ENCODE data around the gene SLC6A7. TPM values are rescaled to one million over a fixed set of nuclear protein-coding genes. Genes with fewer than 3 reads are reported as not detected.

Gene SLC6A7
- polyA plus RNA-seq, 1 of the 3 experiments (the other 2 are of a cell fraction), result not detected

GRCh38 chr5:150168864-150169263 is 21.0 kb upstream of the SLC6A7 start:
- no peaks in the 10 kb centered on the region for H3F3A ChIP-seq (replicated peaks; ENCODE audit: insufficient read depth)
- H3K4me1 ChIP-seq (ENCODE audit: control insufficient read depth in 1 of 2, insufficient read depth in 2 of 2, low read depth in 1 of 2, low read length in 1 of 2), result peaks cover 0 to 19% of the 10 kb centered on the region in 2 experiments; a peak in 1 of 4 replicates
- H3K79me2 ChIP-seq (ENCODE audit: insufficient read depth), result no peaks in the 10 kb centered on the region
- H3K27ac ChIP-seq (ENCODE audit: low read depth in 2 of 2, low read length in 1 of 2), result no peak overlapping the region
- TF ChIP-seq GATA2 (CRISPR knock-in tag; IDR thresholded peaks at IDR 0.05), result no peak
- TF ChIP-seq TCF12 (IDR thresholded peaks at IDR 0.05), result no peak
- TF ChIP-seq CTCF (IDR thresholded peaks at IDR 0.05), result no peak
- TF ChIP-seq YY1 (IDR thresholded peaks at IDR 0.05; ENCODE audit: low read depth), result no peak
- no peak for TF ChIP-seq NRF1 (IDR thresholded peaks at IDR 0.05; ENCODE audit: low read depth, low read length)
- no peak for TF ChIP-seq RCOR1 (IDR thresholded peaks at IDR 0.05; ENCODE audit: low read length)
- H3K9ac ChIP-seq, result no peak overlapping the region
- 48% methylated on average over 3 of the region's 3 CpGs for WGBS (ENCODE audit: low lambda C conversion rate)
- no peak overlapping the region for H2AFZ ChIP-seq (ENCODE audit: low read depth)
- POLR2A ChIA-PET, result no interaction called here
- no peak overlapping the region for H3K4me3 ChIP-seq (ENCODE audit: low read depth in 2 of 2, low read length in 1 of 2)
- no peaks in the 10 kb centered on the region for H3K27me3 ChIP-seq (ENCODE audit: insufficient read depth)
- CTCF ChIA-PET, result interaction anchor here (0.6 to 2.1 kb wide), 14 partner anchors 9 to 267 kb away, joined by 3 to 8 read pairs (median 4); no protein-coding TSS in a partner anchor
- DNase-seq, result no peak
- H4K20me1 ChIP-seq (ENCODE audit: insufficient read depth), result no peaks in the 10 kb centered on the region
- H3K36me3 ChIP-seq (replicated peaks in 1 of 2; ENCODE audit: control insufficient read depth in 1 of 2, insufficient read depth in 2 of 2, low read length in 1 of 2), result no peaks in the 10 kb centered on the region
- no peaks in the 10 kb centered on the region for H3K9me3 ChIP-seq
- H3K9me2 ChIP-seq, result no peaks in the 10 kb centered on the region
- H3K4me2 ChIP-seq, result no peak overlapping the region

- Histone ChIP-seq H3K36me3 (replicated peaks in 1 of 2; ENCODE audit: control insufficient read depth in 1 of 2, insufficient read depth in 2 of 2, low read length in 1 of 2) (no peaks in the 10 kb centered on the region), H3F3A (replicated peaks; ENCODE audit: insufficient read depth) (no peaks in the 10 kb centered on the region), H3K27ac (ENCODE audit: low read depth in 2 of 2, low read length in 1 of 2) (no peak overlapping the region), H3K9ac (no peak overlapping the region), H3K4me1 (ENCODE audit: control insufficient read depth in 1 of 2, insufficient read depth in 2 of 2, low read depth in 1 of 2, low read length in 1 of 2) (peaks cover 0 to 11% of the 10 kb centered on the region in 2 experiments; a peak in 1 of 4 replicates), H3K79me2 (ENCODE audit: insufficient read depth) (no peaks in the 10 kb centered on the region), H3K4me3 (ENCODE audit: low read depth in 2 of 2, low read length in 1 of 2) (no peak overlapping the region), H3K27me3 (ENCODE audit: insufficient read depth) (no peaks in the 10 kb centered on the region), H3K9me2 (no peaks in the 10 kb centered on the region), H2AFZ (ENCODE audit: low read depth) (no peak overlapping the region), H4K20me1 (ENCODE audit: insufficient read depth) (no peaks in the 10 kb centered on the region), H3K9me3 (no peaks in the 10 kb centered on the region), H3K4me2 (no peak overlapping the region)
- ChIA-PET CTCF (interaction anchor here (1.0 to 10.7 kb wide), 4 partner anchors 9 to 43 kb away, joined by 3 to 90 read pairs (median 8); no protein-coding TSS in a partner anchor), POLR2A (no interaction called here)
- TF ChIP-seq TCF12 (IDR thresholded peaks at IDR 0.05) (no peak), CTCF (IDR thresholded peaks at IDR 0.05) (no peak), FOXJ3 (CRISPR knock-in tag; IDR thresholded peaks at IDR 0.05) (no peak), CHD2 (IDR thresholded peaks at IDR 0.05; ENCODE audit: low read length, partially characterized antibody) (no peak), RXRA (IDR thresholded peaks at IDR 0.05; ENCODE audit: borderline replicate concordance, low read depth) (no peak), IRF3 (IDR thresholded peaks at IDR 0.05; ENCODE audit: low read depth, low read length) (no peak)
- 54% methylated on average over 1 of the region's 1 CpG for WGBS (ENCODE audit: low lambda C conversion rate)
- no peak for DNase-seq
These were observed 17.7 kb upstream of the SLC6A7 start for GRCh38 chr5:150172145-150172544.
